GM23248 (cell line): ENCODE data around the gene DRAXIN. TPM values are rescaled to one million over a fixed set of nuclear protein-coding genes. Genes with fewer than 3 reads are reported as not detected.
A peak's percentile ranks its signal among the peaks of the same experiment; 100 is the strongest.

Source experiments
- DNase-seq: peaks from one replicate; pipeline ENCODE4 v3.0.0-alpha.2; 2015
- H2AFZ ChIP-seq: fragments of 200-600 bp; sonication (generic); 2 replicates; pipeline ENCODE4 v1.6.1; 2016; ENCODE audit warnings: antibody characterized with exemption
- H3F3A ChIP-seq: fragments of 200-600 bp; sonication (generic); 2 replicates; pipeline ENCODE4 v1.6.1; 2016; ENCODE audit warnings: mild to moderate bottlenecking, antibody characterized with exemption, mixed run types; ENCODE audit not compliant: insufficient read depth
- H3K27ac ChIP-seq: fragments of 200-600 bp; sonication (generic); 2 replicates; pipeline ENCODE4 v1.5.1; 2016; ENCODE audit warnings: mild to moderate bottlenecking
- H3K27me3 ChIP-seq: fragments of 200-600 bp; sonication (generic); replicated peaks from 2 replicates; pipeline ENCODE4 v1.6.1; 2016; ENCODE audit warnings: mild to moderate bottlenecking; ENCODE audit not compliant: insufficient read depth
- H3K36me3 ChIP-seq: fragments of 200-600 bp; sonication (generic); 2 replicates; pipeline ENCODE4 v1.6.1; 2016; ENCODE audit warnings: low read depth, mild to moderate bottlenecking
- H3K4me1 ChIP-seq: fragments of 200-600 bp; sonication (generic); 2 replicates; pipeline ENCODE4 v1.6.1; 2016; ENCODE audit warnings: mild to moderate bottlenecking; ENCODE audit not compliant: insufficient read depth
- H3K4me2 ChIP-seq: fragments of 200-600 bp; sonication (generic); one replicate; pipeline ENCODE4 v1.6.1; 2016; ENCODE audit warnings: mild to moderate bottlenecking; ENCODE audit not compliant: unreplicated experiment
- H3K4me3 ChIP-seq: fragments of 200-600 bp; sonication (generic); 2 replicates; pipeline ENCODE4 v1.5.1; 2016; ENCODE audit warnings: mild to moderate bottlenecking
- H3K79me2 ChIP-seq: fragments of 200-600 bp; sonication (generic); 2 replicates; pipeline ENCODE4 v1.6.1; 2016; ENCODE audit warnings: mild to moderate bottlenecking; ENCODE audit not compliant: insufficient read depth
- H3K9ac ChIP-seq: fragments of 200-600 bp; sonication (generic); 2 replicates; pipeline ENCODE4 v1.6.1; 2016; ENCODE audit warnings: mild to moderate bottlenecking
- H3K9me2 ChIP-seq: fragments of 200-600 bp; sonication (generic); 2 replicates; pipeline ENCODE4 v1.6.1; 2016; ENCODE audit warnings: mixed run types, mild to moderate bottlenecking, moderate library complexity; ENCODE audit not compliant: insufficient read depth
- H3K9me3 ChIP-seq: fragments of 200-600 bp; sonication (generic); one replicate; pipeline ENCODE4 v1.6.1; 2017; ENCODE audit warnings: low read depth
- H4K20me1 ChIP-seq: fragments of 200-600 bp; sonication (generic); 2 replicates; pipeline ENCODE4 v1.6.0; 2016; ENCODE audit not compliant: insufficient read depth
- EZH2 ChIP-seq: fragments of 200-600 bp; sonication (generic); IDR thresholded peaks from 2 replicates; pipeline ENCODE4 v1.6.1; 2018; ENCODE audit warnings: antibody characterized with exemption, mild to moderate bottlenecking; ENCODE audit not compliant: insufficient read depth, poor library complexity, severe bottlenecking
- EZH2phosphoT487 ChIP-seq: fragments of 200-600 bp; sonication (generic); IDR thresholded peaks from 2 replicates; pipeline ENCODE4 v1.6.1; 2018; ENCODE audit warnings: antibody characterized with exemption, moderate library complexity, mild to moderate bottlenecking, low read depth; ENCODE audit not compliant: insufficient read depth
- WGBS, 2 experiments: methylation state at CpG; one replicate each; pipeline ENCODE4 v1.1.6; 2015 to 2017; ENCODE audit warnings: low lambda C conversion rate in 2 of 2, low coverage in 1 of 2; ENCODE audit errors: missing lambda C conversion rate in 2 of 2; 5-methylcytosine and 5-hydroxymethylcytosine counted together
- in situ Hi-C: fragments of 300-500 bp; cut with MboI; formaldehyde crosslinking; loops from 2 replicates; pipeline ENCODE4 v1.15.0; 2020
- polyA plus RNA-seq: library from polyadenylated mRNA; unstranded; fragments of >200 nt; fragmentation: Nextera tagmentation; extraction: Ambion mirVana; gene quantifications from 2 replicates; pipeline ENCODE4 v1.2.1, GENCODE V29; 2016
- total RNA-seq: library from RNA; depleted of rRNA; stranded (reverse); fragments of >200 nt; shearing (Covaris generic); gene quantifications from 2 replicates; pipeline ENCODE4 v1.2.3, GENCODE V29; 2014

The DRAXIN gene
- total and polyA plus RNA-seq, 2 experiments from 2014 or later, result 0.06 to 0.11 TPM

GRCh38 chr1:11767922-11768704 lies 76.6 kb downstream of the DRAXIN start:
- TF ChIP-seq EZH2, result no peak
- TF ChIP-seq EZH2phosphoT487, result no peak
- Histone ChIP-seq H3K79me2 (no peaks in the 10 kb centered on the region), H3K9me2 (no peaks in the 10 kb centered on the region), H3K36me3 (no peaks in the 10 kb centered on the region), H3K9ac (no peak overlapping the region), H3K4me2 (no peak overlapping the region), H3K9me3 (no peaks in the 10 kb centered on the region), H4K20me1 (no peaks in the 10 kb centered on the region), H3K27ac (no peak overlapping the region), H3K4me3 (no peak overlapping the region), H3K4me1 (no peaks in the 10 kb centered on the region), H3K27me3 (no peaks in the 10 kb centered on the region), H3F3A (no peaks in the 10 kb centered on the region), H2AFZ (no peak overlapping the region)
- peak; percentile 63 for DNase-seq
- in situ Hi-C loops, result no loop called here
- WGBS, 2 experiments, result 29% methylated on average over 16 of the region's 16 CpGs

GRCh38 chr1:11768821-11769220 lies 77.3 kb downstream of the DRAXIN start:
- Histone ChIP-seq H2AFZ (no peak overlapping the region), H3K9ac (no peak overlapping the region), H3K27ac (no peak overlapping the region)

GRCh38 chr1:11769274-11769673 lies 77.8 kb downstream of the DRAXIN start:
- Histone ChIP-seq H3K4me1 (no peaks in the 10 kb centered on the region), H3F3A (no peaks in the 10 kb centered on the region), H4K20me1 (no peaks in the 10 kb centered on the region), H3K27ac (no peak overlapping the region), H3K27me3 (no peaks in the 10 kb centered on the region), H3K79me2 (no peaks in the 10 kb centered on the region), H3K4me3 (no peak overlapping the region), H3K9me3 (no peaks in the 10 kb centered on the region), H3K9me2 (no peaks in the 10 kb centered on the region), H2AFZ (no peak overlapping the region), H3K9ac (no peak overlapping the region), H3K4me2 (no peak overlapping the region), H3K36me3 (no peaks in the 10 kb centered on the region)
- 64 to 67% methylated on average over 4 of the region's 4 CpGs for WGBS, 2 experiments
- TF ChIP-seq EZH2phosphoT487 (no peak), EZH2 (no peak)
- DNase-seq, result no peak
- in situ Hi-C loops, result no loop called here

More at GRCh38 chr1:11768821-11769220, 77.3 kb downstream of the DRAXIN start:
- Histone ChIP-seq H4K20me1 (no peaks in the 10 kb centered on the region), H3K27me3 (no peaks in the 10 kb centered on the region), H3K9me3 (no peaks in the 10 kb centered on the region), H3K4me2 (no peak overlapping the region), H3K79me2 (no peaks in the 10 kb centered on the region), H3K36me3 (no peaks in the 10 kb centered on the region), H3F3A (no peaks in the 10 kb centered on the region), H3K4me1 (no peaks in the 10 kb centered on the region), H3K4me3 (no peak overlapping the region), H3K9me2 (no peaks in the 10 kb centered on the region)
- no peak for TF ChIP-seq EZH2
- no peak for TF ChIP-seq EZH2phosphoT487
- in situ Hi-C loops, result no loop called here
- peak; percentile 22 for DNase-seq
- WGBS, 2 experiments, result 29 to 47% methylated on average over 4 of the region's 4 CpGs

- no peaks in the 10 kb centered on the region for H4K20me1 ChIP-seq
- no peaks in the 10 kb centered on the region for H3K9me3 ChIP-seq
- no peaks in the 10 kb centered on the region for H3K79me2 ChIP-seq
- no peak overlapping the region for H3K27ac ChIP-seq
- no peak overlapping the region for H3K4me3 ChIP-seq
- DNase-seq, result no peak
- H3F3A ChIP-seq, result no peaks in the 10 kb centered on the region
- TF ChIP-seq EZH2phosphoT487 (no peak), EZH2 (no peak)
- no peaks in the 10 kb centered on the region for H3K4me1 ChIP-seq
- in situ Hi-C loops, result no loop called here
- no peak overlapping the region for H2AFZ ChIP-seq
- H3K9ac ChIP-seq, result no peak overlapping the region
- H3K36me3 ChIP-seq, result no peaks in the 10 kb centered on the region
- no peaks in the 10 kb centered on the region for H3K9me2 ChIP-seq
- H3K4me2 ChIP-seq, result no peak overlapping the region
- H3K27me3 ChIP-seq, result no peaks in the 10 kb centered on the region
Measured at GRCh38 chr1:11770011-11770410, 78.5 kb downstream of the DRAXIN start.
